Measurements from ENCODE around the gene FCRL5.
"Not testable (repeated sequence)": the region's sequence is repeated elsewhere in the genome, so short reads cannot be mapped to it uniquely, and the experiment has no call there.

The FCRL5 gene

GRCh38 chr1:157487504-157487903, 64.8 kb downstream of the FCRL5 start:
- DNase-seq (ENCODE audit: low spot score): no peak

GRCh38 chr1:157487096-157487495, 65.2 kb downstream of the FCRL5 start:
- DNase-seq (ENCODE audit: low spot score): no peak

GRCh38 chr1:157486400-157486799, 65.9 kb downstream of the FCRL5 start:
- DNase-seq (ENCODE audit: low spot score): not testable (repeated sequence)

GRCh38 chr1:157485793-157486192, 66.5 kb downstream of the FCRL5 start:
- DNase-seq (ENCODE audit: low spot score): no peak

- DNase-seq (ENCODE audit: low spot score): no peak
These were observed 67.7 kb downstream of the FCRL5 start for GRCh38 chr1:157484573-157484972.

- no peak for DNase-seq (ENCODE audit: low spot score)
These were observed 68.7 kb downstream of the FCRL5 start for GRCh38 chr1:157483635-157484034.

- no peak for DNase-seq (ENCODE audit: low spot score)
These were observed 69.6 kb downstream of the FCRL5 start for GRCh38 chr1:157482717-157483116.

GRCh38 chr1:157482174-157482573, 70.1 kb downstream of the FCRL5 start:
- DNase-seq (ENCODE audit: low spot score): no peak

- DNase-seq (ENCODE audit: low spot score): no peak
These were observed 74.3 kb downstream of the FCRL5 start for GRCh38 chr1:157478030-157478429.

- DNase-seq (ENCODE audit: low spot score): no peak
These were observed 74.9 kb downstream of the FCRL5 start for GRCh38 chr1:157477419-157477818.

- no peak for DNase-seq (ENCODE audit: low spot score)
These were observed 79.4 kb downstream of the FCRL5 start for GRCh38 chr1:157472959-157473358.

- DNase-seq (ENCODE audit: low spot score): peak; percentile 26
These were observed 80.1 kb downstream of the FCRL5 start for GRCh38 chr1:157472056-157472701.

GRCh38 chr1:157471531-157471930, 80.8 kb downstream of the FCRL5 start:
- DNase-seq (ENCODE audit: low spot score): no peak

- DNase-seq (ENCODE audit: low spot score): no peak
These were observed 82.3 kb downstream of the FCRL5 start for GRCh38 chr1:157469752-157470675.

GRCh38 chr1:157469300-157469699, 83.0 kb downstream of the FCRL5 start:
- DNase-seq (ENCODE audit: low spot score): no peak

- DNase-seq (ENCODE audit: low spot score): no peak
These were observed 86.3 kb downstream of the FCRL5 start for GRCh38 chr1:157466011-157466410.
